ENCODE data around the gene BCAP31.

DNA sequence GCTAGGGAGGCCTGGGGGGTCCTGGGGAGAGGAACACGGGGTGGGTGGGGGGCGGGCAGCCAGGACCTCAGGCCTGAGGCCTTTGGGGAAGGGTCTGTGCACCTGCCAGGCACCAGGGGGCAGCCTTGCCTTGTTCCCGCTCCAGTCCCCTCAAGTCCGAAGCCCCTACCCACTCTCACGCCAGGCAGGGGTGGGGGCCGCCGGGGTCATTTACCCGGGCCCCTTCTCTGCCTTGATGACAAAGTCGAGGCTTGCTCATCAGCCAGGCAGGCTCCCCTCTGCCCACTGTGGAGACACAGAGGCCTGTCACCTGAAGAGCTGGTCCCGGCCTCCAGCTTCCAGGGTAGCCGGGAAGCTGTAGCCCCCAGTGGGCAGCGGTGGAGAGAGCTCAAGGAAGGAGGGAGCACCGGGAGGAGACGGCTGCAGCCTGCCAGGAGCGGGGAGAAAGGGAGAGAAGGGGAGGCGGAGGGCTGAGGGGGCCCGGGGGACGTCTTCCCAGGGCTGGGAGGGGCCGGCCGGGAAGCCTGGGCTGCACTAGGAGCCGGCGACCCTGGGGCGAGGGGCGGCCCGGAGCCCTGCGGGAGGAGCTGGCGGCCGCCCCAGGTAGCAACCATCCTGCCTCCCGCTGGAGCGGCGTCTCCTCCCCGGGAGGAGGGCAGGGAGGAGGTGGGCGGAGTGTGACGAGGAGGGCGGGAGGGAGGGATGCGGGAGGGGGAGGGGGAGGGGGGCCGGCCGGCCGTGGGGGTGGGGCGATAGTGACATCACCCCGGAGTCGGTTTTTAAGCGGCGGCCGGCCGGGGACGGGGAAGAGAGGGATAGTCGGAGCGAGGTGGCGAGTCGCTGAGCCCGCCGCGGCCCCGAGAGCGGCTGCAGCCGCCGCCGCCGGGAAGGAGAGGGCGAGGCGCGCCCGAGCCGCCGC lies 36.8 kb downstream of the BCAP31 start, which contains the start of gene SLC6A8:
- TF ChIP-seq POLR2A (IDR thresholded peaks at IDR 0.05) (peak; percentile 39 to 58), CTCF (IDR thresholded peaks at IDR 0.05) (peak in 2 of 6 experiments; percentile 17 to 40)
